ENCODE data around the gene KCTD2.

DNA sequence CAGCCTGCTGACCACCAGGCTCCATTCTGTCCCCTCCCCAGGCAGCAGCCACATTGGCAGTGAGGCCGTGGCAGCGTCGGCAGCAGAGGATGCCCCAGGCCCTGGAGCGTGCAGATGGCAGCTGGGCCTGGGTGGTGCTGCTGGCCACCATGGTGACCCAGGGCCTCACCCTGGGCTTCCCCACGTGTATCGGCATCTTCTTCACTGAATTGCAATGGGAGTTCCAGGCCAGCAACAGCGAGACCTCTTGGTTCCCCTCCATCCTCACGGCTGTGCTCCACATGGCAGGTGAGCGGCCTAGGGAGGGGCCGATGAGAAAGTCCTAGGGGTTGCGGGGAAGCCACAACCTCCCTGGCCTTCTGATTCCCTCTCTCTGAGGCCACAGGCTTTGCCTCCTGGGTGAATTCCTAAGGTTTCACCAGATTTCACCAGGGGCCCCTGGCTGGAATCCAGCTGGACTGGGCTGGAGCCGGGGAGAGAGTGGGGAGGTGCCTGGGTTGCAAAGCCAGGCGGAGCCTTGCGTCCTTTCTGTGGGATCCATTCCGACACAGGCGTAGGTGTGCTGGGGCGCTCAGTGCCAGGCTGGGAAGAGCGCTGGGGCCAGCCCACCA is 46.6 kb downstream of the KCTD2 start:
- TF ChIP-seq, protein P1, sequence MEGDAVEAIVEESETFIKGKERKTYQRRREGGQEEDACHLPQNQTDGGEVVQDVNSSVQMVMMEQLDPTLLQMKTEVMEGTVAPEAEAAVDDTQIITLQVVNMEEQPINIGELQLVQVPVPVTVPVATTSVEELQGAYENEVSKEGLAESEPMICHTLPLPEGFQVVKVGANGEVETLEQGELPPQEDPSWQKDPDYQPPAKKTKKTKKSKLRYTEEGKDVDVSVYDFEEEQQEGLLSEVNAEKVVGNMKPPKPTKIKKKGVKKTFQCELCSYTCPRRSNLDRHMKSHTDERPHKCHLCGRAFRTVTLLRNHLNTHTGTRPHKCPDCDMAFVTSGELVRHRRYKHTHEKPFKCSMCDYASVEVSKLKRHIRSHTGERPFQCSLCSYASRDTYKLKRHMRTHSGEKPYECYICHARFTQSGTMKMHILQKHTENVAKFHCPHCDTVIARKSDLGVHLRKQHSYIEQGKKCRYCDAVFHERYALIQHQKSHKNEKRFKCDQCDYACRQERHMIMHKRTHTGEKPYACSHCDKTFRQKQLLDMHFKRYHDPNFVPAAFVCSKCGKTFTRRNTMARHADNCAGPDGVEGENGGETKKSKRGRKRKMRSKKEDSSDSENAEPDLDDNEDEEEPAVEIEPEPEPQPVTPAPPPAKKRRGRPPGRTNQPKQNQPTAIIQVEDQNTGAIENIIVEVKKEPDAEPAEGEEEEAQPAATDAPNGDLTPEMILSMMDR (IDR thresholded peaks at IDR 0.05), result no peak
- no peak for TF ChIP-seq POLR2A (IDR thresholded peaks at IDR 0.05)

Measured in lower leg skin (tissue), 3 donors.